Activated CD4-positive, CD25-positive, alpha-beta regulatory T cell (primary cell): ENCODE data around the gene FAT1.

Experiments
- DNase-seq, 4 experiments: peaks; one replicate each; lab custom pipeline; 2025; lab: John Stamatoyannopoulos, UW

Gene FAT1

DNA sequence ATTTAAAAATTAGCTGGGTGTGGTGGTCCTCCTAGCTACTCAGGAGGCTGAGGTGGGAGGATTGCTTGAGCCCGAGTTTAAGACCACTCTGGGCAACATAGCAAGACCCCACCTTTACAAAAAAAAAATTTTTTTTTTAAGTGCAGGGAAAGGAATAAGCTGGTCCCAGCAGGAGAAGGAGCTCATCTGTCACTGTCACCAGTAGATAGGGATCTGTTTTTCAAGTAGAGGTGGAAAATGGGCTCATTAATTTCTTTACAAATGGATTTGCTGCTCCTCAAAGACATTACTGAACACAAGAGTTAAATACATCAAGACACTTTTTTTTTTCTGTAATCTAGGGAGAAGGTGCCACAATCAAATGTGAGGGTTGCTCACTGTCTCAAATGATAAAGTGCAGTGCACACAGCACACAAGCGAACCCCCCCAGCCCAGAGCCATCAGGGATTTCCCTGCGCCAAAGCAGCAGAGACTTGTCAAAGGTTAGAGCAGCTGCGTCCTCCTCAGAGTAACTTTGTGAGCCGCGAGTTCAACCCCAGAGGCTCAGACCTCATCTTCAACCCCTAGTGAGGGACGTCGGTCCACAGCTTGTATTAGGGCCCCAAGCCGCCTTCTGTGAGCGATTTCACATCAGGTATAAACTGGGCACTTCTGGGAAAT lies 154.0 kb downstream of the FAT1 start:
- no peak for DNase-seq

- DNase-seq: no peak
Measured at GRCh38 chr4:186566068-186566467, 157.6 kb downstream of the FAT1 start.

- no peak for DNase-seq
Measured at GRCh38 chr4:186563761-186564160, 159.9 kb downstream of the FAT1 start.

- no peak for DNase-seq
Measured at GRCh38 chr4:186561748-186562147, 161.9 kb downstream of the FAT1 start.

DNA sequence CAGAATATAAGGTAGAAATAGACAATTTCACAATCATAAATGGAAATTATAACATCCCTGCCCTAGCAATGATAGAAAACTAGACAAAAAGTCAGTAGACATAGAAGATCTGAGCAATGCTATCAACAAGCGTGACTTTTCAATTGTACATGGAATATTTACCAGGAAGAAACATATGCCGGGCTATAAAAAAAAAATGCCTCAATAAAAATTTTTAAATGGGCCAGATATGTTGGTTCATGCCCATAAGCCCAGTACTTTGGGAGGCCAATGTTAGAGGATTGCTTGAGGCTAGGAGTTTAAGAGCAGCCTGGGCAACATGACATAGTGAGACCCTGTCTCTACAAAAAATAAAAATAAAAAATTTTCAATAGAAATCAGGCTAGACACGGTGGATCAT lies 163.0 kb downstream of the FAT1 start:
- no peak for DNase-seq

DNA sequence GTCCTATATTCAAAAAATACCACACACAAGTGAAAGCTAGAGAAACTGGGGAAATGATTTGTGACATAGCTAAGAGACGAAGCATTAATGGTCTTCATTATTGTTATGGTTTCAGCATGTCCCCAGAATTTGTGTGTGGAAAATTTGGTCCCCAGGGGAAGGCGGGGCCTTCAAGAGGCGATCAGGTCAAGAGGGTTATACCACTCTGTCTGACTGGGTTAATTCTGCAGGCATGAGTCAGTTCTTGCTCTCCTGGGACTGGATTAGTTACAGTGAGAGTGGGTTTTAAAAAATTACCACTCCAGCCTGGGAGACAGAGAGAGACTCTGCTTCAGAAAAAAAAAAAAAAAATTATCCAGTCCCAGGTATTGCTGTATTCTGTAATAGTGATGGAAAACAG lies 166.2 kb downstream of the FAT1 start:
- no peak for DNase-seq

DNA sequence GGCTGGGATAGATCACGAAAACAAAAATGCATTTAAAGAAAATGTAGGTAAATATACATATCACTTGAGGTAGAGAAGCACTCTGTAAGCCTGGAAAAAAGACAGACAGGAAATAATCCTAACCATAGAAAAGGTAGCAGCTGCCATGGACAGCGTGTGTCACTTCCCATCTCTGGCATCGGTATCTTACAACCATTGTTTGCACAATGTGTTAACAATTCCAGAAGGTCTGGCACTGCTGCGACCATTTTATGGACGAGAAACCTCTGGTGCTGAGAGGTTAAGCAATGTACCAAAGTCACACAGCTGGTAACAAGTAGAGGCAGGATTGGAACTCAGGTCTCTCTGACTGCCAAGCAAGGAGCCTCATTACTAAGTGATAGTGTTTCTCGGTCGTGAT lies 166.6 kb downstream of the FAT1 start:
- DNase-seq: no peak

DNA sequence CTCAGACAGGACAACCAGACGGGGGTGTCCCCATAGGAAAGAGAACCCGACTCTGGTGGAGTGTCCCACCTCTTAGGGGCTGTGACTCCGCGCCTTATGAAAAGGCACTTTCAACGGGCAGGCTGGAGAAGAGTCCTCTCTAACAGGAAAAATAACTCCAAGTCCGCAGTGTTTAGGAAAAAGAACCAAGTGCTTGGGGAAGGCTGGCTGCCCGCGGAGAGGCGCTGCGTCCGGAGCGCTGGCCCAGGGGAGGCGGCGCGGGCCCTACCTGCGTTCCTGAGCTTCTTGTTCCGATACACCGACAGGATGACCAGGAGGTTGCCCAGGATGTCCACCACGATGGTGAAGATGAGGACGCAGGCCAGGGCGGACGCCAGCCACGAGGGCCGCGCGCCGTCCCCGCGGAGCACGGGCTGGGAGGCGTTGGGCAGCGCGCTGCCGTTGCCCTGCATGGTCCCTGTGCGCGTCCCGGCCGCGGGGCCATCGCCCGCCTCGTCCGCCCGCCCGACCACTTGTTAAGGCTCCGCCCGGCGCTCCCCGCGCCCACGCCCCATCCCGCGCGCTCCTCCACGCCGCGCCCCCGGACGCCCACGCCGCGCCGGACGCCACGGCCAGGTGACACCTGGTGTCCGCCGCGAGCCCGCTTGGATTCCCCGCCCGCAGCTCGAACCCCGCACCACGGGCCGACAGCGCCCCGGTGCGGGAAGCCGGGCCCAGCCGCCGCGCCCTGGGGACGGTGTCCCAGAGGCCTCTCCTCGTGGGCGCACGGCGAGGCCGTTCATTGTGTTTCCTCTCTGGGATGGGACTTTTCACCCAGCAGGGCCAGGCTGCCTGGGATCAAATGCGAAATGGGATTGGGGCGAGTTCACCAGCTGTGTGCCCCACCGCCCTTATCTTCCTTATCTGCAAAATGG lies 168.5 kb downstream of the FAT1 start, which contains the start of gene MTNR1A:
Gene MTNR1A (minus strand): TSS at position 654 of the 914 bp plus-strand sequence. CDS start 202 bp downstream, at position 452.
- DNase-seq: no peak

DNA sequence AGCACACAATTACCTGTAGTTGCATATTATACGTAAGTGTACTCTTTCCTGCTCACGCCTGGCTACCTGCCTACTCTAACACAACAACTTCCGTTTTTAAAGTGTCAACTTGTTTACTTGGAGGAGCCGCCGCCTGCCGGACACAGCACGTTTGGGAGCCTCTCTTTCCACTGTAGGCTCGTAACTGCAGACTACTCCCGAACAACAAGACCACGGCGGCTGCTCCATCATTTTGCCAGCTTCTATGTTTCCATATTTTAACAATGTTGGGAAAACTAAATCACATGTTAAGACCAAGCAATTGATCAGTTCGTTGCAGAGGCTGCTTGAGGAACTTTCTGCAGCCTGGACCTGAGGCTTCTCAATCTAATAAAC lies 169.1 kb downstream of the FAT1 start:
- DNase-seq: no peak

DNA sequence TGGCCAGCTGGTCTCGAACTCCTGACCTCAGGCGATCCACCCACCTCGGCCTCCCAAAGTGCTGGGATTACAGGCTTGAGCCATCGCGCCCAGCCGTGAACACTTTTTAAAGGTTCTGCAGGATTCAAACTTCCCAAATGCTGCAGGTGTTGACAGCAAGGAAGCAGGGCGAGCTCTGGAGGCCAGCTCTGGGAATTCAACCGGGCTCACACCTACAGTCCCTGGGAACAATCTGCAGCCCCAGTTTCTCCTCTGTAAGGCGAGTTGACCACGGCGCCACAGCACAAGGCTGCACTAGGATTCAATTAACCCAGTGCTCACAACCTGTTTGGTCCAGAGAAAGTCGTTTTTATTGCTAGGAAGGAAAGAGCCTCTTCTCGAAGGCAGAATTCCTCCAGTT lies 169.9 kb downstream of the FAT1 start:
- no peak for DNase-seq

DNA sequence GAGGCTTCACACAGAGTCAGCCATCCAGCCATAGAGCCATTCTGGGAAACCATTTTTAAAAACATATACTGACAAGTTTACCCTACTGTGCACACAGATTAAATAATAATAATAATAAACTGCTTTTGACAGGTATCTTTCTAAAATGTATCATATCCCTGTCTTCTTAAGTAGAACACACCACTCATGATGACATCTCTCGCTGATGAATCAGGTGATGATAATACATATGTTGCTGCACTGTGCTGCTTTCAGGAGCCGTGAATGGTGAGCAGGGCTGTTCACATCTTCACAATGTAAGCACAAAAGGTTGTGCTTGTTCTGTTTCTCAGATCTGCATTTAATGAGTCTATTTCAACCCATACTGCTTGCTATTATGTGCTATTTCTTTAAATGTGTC lies 171.8 kb downstream of the FAT1 start:
- DNase-seq: no peak

- no peak for DNase-seq
Measured at GRCh38 chr4:186545436-186545835, 178.2 kb downstream of the FAT1 start.

DNA sequence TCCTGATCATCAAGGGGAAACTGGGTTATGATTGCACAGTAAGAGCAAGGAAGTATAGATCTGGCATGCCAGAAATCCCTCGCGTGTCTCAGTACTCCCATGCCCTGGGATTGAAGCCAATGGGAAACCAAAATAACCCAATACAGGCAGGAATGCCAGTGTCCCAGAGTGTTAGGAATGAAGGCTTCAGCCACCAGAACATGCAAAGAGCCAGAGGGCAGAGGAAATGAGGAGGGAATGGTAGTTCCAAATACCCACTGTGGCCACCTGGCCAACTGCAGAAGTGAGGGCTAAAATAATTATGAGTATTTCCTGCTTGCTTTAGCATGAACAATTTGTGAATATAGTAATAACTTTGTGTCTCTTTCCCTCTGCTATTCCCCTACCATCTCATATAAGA lies 180.4 kb downstream of the FAT1 start:
- no peak for DNase-seq

DNA sequence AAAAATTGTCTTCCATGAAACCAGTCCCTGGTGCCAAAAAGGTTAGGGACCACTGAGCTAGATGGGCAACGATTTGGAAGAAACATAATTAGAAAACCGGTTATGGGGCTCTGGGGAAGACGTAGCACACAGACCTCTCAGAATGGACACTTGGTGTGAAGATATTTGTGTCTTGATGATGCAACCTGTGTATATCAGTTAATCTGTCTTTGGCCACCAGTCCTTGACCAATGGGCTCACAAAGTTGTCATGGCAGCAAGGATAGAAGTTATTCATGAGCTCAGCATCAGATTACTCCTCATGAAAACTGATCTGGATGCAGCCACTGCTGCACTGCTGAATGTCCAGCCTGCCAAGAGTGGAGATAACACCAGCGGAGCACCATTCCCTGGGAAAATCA lies 181.9 kb downstream of the FAT1 start:
- no peak for DNase-seq

GRCh38 chr4:186537843-186538521 lies 185.7 kb downstream of the FAT1 start:
- no peak for DNase-seq
